ENCODE data around the gene SUSD3. TPM values are rescaled to one million over a fixed set of nuclear protein-coding genes. Genes with fewer than 3 reads are reported as not detected.

SUSD3 gene
- total and polyA plus RNA-seq, 2 donors from 2014 or later: 12.2 to 34.6 TPM

DNA sequence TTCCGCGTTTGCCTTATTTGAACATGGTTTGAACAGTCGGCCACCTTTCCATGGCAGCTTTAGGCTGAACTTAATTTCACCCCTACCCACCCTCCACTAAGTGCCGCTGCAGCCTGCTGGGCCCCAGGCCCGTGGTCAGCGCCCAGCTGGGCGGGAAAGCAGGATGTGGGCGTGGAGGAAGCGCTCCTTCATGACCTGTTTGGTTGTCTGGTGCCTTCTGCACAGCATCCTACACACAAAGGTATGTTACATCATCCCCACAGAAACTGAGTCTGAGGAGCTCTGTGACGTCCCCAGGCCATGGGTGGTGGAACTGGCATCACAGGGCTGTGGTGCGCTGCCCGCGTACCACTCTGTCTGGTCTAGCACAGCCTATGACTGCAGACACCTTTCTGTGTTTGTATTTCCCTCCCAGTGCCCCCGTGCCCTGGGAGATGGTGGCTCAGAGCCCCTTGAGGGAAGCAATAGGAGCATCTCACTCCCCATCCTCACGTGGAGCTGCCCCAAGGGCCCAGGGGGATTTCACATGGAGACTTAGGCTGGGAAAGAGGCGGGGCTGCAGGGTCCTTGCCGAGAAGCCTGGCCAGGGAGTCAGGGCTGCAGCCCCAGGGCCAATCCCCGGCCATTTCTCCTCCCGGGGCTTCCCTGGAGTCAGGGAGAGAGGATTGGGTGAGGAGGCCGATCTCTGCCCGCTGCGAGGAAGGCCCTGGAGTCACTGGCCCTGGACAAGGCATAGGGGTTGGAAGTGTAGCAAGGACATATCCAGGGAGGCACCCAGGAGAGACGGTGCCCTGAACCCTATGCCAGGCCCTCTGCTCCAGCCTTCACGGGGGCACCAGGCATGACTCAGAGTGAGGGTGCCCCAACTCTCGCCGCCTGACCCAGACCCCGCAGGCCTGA, 37.5 kb upstream of the SUSD3 start:
- no peak overlapping the region for H3K4me3 ChIP-seq (ENCODE audit: low read length in 3 of 3)
- H3K9me3 ChIP-seq (ENCODE audit: control insufficient read depth in 2 of 3, insufficient read depth in 1 of 3, low read length in 3 of 3): no peaks in the 10 kb centered on the region
- no peak overlapping the region for H3K27ac ChIP-seq (ENCODE audit: low read depth in 2 of 2, low read length in 2 of 2)
- FAIRE-seq (no peak), DNase-seq (peak in 4 of 5 donors; percentile 49 to 59 (median 52))
- no peaks in the 10 kb centered on the region for H3K4me1 ChIP-seq (ENCODE audit: control insufficient read depth in 2 of 3, insufficient read depth in 2 of 3, low read depth in 1 of 3, low read length in 3 of 3)
- H3K36me3 ChIP-seq (ENCODE audit: control insufficient read depth in 2 of 3, insufficient read depth in 3 of 3, low read length in 3 of 3): no peaks in the 10 kb centered on the region
- intact Hi-C loops (cut with DNase I): no loop called here
- no peak overlapping the region for H3K9ac ChIP-seq (ENCODE audit: low read length in 3 of 3)
- H3K27me3 ChIP-seq (ENCODE audit: control insufficient read depth, insufficient read depth, low read length): no peaks in the 10 kb centered on the region
- TF ChIP-seq, protein P1, sequence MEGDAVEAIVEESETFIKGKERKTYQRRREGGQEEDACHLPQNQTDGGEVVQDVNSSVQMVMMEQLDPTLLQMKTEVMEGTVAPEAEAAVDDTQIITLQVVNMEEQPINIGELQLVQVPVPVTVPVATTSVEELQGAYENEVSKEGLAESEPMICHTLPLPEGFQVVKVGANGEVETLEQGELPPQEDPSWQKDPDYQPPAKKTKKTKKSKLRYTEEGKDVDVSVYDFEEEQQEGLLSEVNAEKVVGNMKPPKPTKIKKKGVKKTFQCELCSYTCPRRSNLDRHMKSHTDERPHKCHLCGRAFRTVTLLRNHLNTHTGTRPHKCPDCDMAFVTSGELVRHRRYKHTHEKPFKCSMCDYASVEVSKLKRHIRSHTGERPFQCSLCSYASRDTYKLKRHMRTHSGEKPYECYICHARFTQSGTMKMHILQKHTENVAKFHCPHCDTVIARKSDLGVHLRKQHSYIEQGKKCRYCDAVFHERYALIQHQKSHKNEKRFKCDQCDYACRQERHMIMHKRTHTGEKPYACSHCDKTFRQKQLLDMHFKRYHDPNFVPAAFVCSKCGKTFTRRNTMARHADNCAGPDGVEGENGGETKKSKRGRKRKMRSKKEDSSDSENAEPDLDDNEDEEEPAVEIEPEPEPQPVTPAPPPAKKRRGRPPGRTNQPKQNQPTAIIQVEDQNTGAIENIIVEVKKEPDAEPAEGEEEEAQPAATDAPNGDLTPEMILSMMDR (IDR thresholded peaks at IDR 0.05; ENCODE audit: borderline replicate concordance, extremely low read depth, insufficient read depth): no peak

- H3K4me3 ChIP-seq (ENCODE audit: low read length in 3 of 3): no peak overlapping the region
- DNase-seq (no peak), FAIRE-seq (no peak)
- no peak overlapping the region for H3K9ac ChIP-seq (ENCODE audit: low read length in 3 of 3)
- TF ChIP-seq, protein P1 (IDR thresholded peaks at IDR 0.05; ENCODE audit: borderline replicate concordance, extremely low read depth, insufficient read depth): no peak
- H3K4me1 ChIP-seq (ENCODE audit: control insufficient read depth in 2 of 3, insufficient read depth in 2 of 3, low read depth in 1 of 3, low read length in 3 of 3): no peaks in the 10 kb centered on the region
- no peaks in the 10 kb centered on the region for H3K36me3 ChIP-seq (ENCODE audit: control insufficient read depth in 2 of 3, insufficient read depth in 3 of 3, low read length in 3 of 3)
- intact Hi-C loops (cut with DNase I): no loop called here
- H3K9me3 ChIP-seq (ENCODE audit: control insufficient read depth in 2 of 3, insufficient read depth in 1 of 3, low read length in 3 of 3): no peaks in the 10 kb centered on the region
- H3K27ac ChIP-seq (ENCODE audit: low read depth in 2 of 2, low read length in 2 of 2): no peak overlapping the region
- H3K27me3 ChIP-seq (ENCODE audit: control insufficient read depth, insufficient read depth, low read length): no peaks in the 10 kb centered on the region
These were observed 36.4 kb upstream of the SUSD3 start for GRCh38 chr9:93022066-93022465.

DNA sequence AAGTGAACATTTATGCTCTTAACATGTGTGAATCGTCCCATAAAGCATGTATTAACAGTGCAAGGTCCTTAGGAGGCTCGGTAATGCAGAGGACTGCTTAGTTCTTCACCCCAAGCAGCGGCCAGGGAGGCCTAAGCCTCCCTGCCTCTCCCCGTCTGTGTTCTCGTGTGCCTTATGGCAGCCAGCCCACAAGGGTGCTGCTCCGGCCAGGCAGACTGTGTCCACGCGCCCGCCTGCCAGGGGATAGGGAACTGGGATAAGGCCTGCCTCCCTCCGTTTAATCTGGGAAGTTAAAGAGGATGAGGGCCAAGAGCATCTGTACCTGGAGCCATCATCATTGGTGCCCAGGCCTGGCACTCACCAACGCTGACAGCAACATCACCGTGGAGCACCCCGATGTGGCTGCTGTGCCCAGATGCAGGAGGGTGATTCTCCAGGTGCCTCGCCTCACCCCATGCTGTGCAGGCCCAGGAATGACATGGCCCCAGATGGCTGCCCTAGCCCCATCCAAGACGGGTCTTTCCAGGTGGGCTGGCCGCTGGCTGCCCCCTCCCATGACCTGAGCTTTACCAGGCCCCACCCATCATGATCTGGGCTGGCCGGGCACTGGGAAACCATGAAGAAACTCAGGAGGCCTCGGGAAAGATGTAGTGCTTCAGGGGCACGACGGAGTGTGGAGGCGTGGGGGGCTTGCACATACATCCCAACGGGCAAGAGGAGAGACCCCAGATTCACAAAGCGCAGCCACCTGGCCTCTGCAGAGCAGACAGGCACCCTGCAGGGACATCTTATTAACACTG, 35.6 kb upstream of the SUSD3 start:
- FAIRE-seq (no peak), DNase-seq (peak in 1 of 5 donors; percentile 62)
- TF ChIP-seq, protein P1 (IDR thresholded peaks at IDR 0.05; ENCODE audit: borderline replicate concordance, extremely low read depth, insufficient read depth): no peak

More for the DNA sequence above, 35.6 kb upstream of the SUSD3 start:
- Histone ChIP-seq H3K4me3 (ENCODE audit: low read length in 3 of 3) (no peak overlapping the region), H3K4me1 (ENCODE audit: control insufficient read depth in 2 of 3, insufficient read depth in 2 of 3, low read depth in 1 of 3, low read length in 3 of 3) (no peaks in the 10 kb centered on the region), H3K27ac (ENCODE audit: low read depth in 2 of 2, low read length in 2 of 2) (no peak overlapping the region), H3K9ac (ENCODE audit: low read length in 3 of 3) (no peak overlapping the region), H3K27me3 (ENCODE audit: control insufficient read depth, insufficient read depth, low read length) (no peaks in the 10 kb centered on the region), H3K9me3 (ENCODE audit: control insufficient read depth in 2 of 3, insufficient read depth in 1 of 3, low read length in 3 of 3) (no peaks in the 10 kb centered on the region), H3K36me3 (ENCODE audit: control insufficient read depth in 2 of 3, insufficient read depth in 3 of 3, low read length in 3 of 3) (no peaks in the 10 kb centered on the region)
- intact Hi-C loops (cut with DNase I): no loop called here

All from kidney (tissue), 14 donors.